Tibial artery (tissue), 4 donors: Measurements from ENCODE around the gene HOXD9.

ENCODE experiments used
- DNase-seq, 2 donors: peaks; one replicate each; pipeline ENCODE4 v3.0.0-alpha.2; 2019
- H3K27ac ChIP-seq, 2 donors: fragments of 200-600 bp; sonication (generic) in 1 of 2; 1 replicate in 1 of 2; 2 replicates in 1 of 2; pipeline ENCODE4 v1.5.1; 2018 to 2019; ENCODE audit warnings: mild to moderate bottlenecking in 1 of 2
- H3K27me3 ChIP-seq, 2 donors: fragments of 200-600 bp; sonication (generic) in 1 of 2; one replicate each; pipeline versions ENCODE4 v1.5.1 to v1.6.0; 2016 to 2019
- H3K36me3 ChIP-seq, 3 donors: fragments of 200-600 bp; sonication (generic) in 2 of 3; one replicate each; pipeline ENCODE4 v1.5.1; 2016 to 2019; ENCODE audit warnings: mild to moderate bottlenecking in 2 of 3
- H3K4me1 ChIP-seq, 4 donors: fragments of 200-600 bp; sonication (generic) in 2 of 4; 1 replicate in 3 of 4; 2 replicates in 1 of 4; pipeline ENCODE4 v1.5.1; 2016 to 2019
- H3K4me3 ChIP-seq, 2 donors: fragments of 200-600 bp; sonication (generic) in 1 of 2; 1 replicate in 1 of 2; 2 replicates in 1 of 2; pipeline ENCODE4 v1.5.1; 2018 to 2019; ENCODE audit warnings: mild to moderate bottlenecking in 2 of 2
- H3K9me3 ChIP-seq, 3 donors: fragments of 200-600 bp; sonication (generic) in 1 of 3; one replicate each; pipeline ENCODE4 v1.5.1; 2016 to 2019
- CTCF ChIP-seq, 2 experiments: fragments of 200-600 bp in 1 of 2; fragments of 450-650 bp in 1 of 2; IDR thresholded peaks; one replicate each; pipeline ENCODE4 v1.5.1; 2017 to 2019; ENCODE audit warnings: antibody characterized with exemption in 2 of 2, mild to moderate bottlenecking in 1 of 2, moderate library complexity in 1 of 2
- intact Hi-C: fragments of 100-400 bp; cut with DNase I; formaldehyde crosslinking; loops from one replicate; pipeline ENCODE4 v1.15.0; 2023; ENCODE audit warnings: low total_unique reads

The HOXD9 gene

GRCh38 chr2:176088048-176088936 is 34.2 kb upstream of the HOXD9 start:
- TF ChIP-seq CTCF (IDR thresholded peaks at IDR 0.05) = peak; percentile 71 to 75
- intact Hi-C loops = loop anchor here (2.0 kb wide), 1 partner anchor 399 kb away; no protein-coding TSS in a partner anchor
- peaks cover 11 to 100% of the 10 kb centered on the region in 2 donors for H3K27me3 ChIP-seq
- peaks cover 0 to 50% (median 41%) of the 10 kb centered on the region in 4 donors for H3K4me1 ChIP-seq
- H3K27ac ChIP-seq = no peak overlapping the region
- H3K4me3 ChIP-seq = peak overlapping the region in 1 of 2 donors; percentile 15
- H3K9me3 ChIP-seq = peaks cover 0 to 4% (median 0%) of the 10 kb centered on the region in 3 donors
- peak; percentile 51 to 71 for DNase-seq
- H3K36me3 ChIP-seq = no peaks in the 10 kb centered on the region

GRCh38 chr2:176088937-176089842 is 33.3 kb upstream of the HOXD9 start:
- DNase-seq = no peak
- Histone ChIP-seq H3K4me1 (peaks cover 0 to 49% (median 41%) of the 10 kb centered on the region in 4 donors), H3K27me3 (peaks cover 9 to 100% of the 10 kb centered on the region in 2 donors), H3K4me3 (no peak overlapping the region), H3K36me3 (no peaks in the 10 kb centered on the region), H3K9me3 (no peaks in the 10 kb centered on the region), H3K27ac (no peak overlapping the region)
- TF ChIP-seq CTCF (IDR thresholded peaks at IDR 0.05) = no peak
- intact Hi-C loops = loop anchor here (2.0 kb wide), 1 partner anchor 400 kb away; no protein-coding TSS in a partner anchor

- H3K9me3 ChIP-seq = no peaks in the 10 kb centered on the region
- H3K27me3 ChIP-seq = peaks cover 9 to 100% of the 10 kb centered on the region in 2 donors
- no peak for TF ChIP-seq CTCF (IDR thresholded peaks at IDR 0.05)
- intact Hi-C loops = loop anchor here (2.0 to 5.0 kb wide), 2 partner anchors 88 to 401 kb away; partner anchors contain the start of gene LNPK
- H3K4me1 ChIP-seq = peaks cover 0 to 47% (median 37%) of the 10 kb centered on the region in 4 donors
- no peaks in the 10 kb centered on the region for H3K36me3 ChIP-seq
- H3K27ac ChIP-seq = no peak overlapping the region
- DNase-seq = no peak
- H3K4me3 ChIP-seq = no peak overlapping the region
Observed at GRCh38 chr2:176089843-176090395, 32.6 kb upstream of the HOXD9 start.

- peaks cover 0 to 38% (median 28%) of the 10 kb centered on the region in 4 donors for H3K4me1 ChIP-seq
- H3K27ac ChIP-seq = no peak overlapping the region
- intact Hi-C loops = loop anchor here (5.0 kb wide), 1 partner anchor 89 kb away; the partner anchor contains the start of gene LNPK
- no peak for DNase-seq
- H3K4me3 ChIP-seq = no peak overlapping the region
- peaks cover 9 to 100% of the 10 kb centered on the region in 2 donors for H3K27me3 ChIP-seq
- no peaks in the 10 kb centered on the region for H3K36me3 ChIP-seq
- no peak for TF ChIP-seq CTCF (IDR thresholded peaks at IDR 0.05)
- no peaks in the 10 kb centered on the region for H3K9me3 ChIP-seq
Observed at GRCh38 chr2:176090862-176091261, 31.7 kb upstream of the HOXD9 start.
